Activated CD8-positive, alpha-beta memory T cell treated with anti-CD3 and anti-CD28 coated beads, Interleukin-2, amount 50 U/mL, for 24 hours (primary cell): ENCODE measurements around the gene MUC22.
"Not testable (repeated sequence)": the region's sequence is repeated elsewhere in the genome, so short reads cannot be mapped to it uniquely, and the experiment has no call there.

ENCODE experiments used
- DNase-seq: peaks from one replicate; pipeline ENCODE4 v3.0.0-alpha.2; 2020; ENCODE audit errors: extremely low read depth

MUC22 gene

DNA sequence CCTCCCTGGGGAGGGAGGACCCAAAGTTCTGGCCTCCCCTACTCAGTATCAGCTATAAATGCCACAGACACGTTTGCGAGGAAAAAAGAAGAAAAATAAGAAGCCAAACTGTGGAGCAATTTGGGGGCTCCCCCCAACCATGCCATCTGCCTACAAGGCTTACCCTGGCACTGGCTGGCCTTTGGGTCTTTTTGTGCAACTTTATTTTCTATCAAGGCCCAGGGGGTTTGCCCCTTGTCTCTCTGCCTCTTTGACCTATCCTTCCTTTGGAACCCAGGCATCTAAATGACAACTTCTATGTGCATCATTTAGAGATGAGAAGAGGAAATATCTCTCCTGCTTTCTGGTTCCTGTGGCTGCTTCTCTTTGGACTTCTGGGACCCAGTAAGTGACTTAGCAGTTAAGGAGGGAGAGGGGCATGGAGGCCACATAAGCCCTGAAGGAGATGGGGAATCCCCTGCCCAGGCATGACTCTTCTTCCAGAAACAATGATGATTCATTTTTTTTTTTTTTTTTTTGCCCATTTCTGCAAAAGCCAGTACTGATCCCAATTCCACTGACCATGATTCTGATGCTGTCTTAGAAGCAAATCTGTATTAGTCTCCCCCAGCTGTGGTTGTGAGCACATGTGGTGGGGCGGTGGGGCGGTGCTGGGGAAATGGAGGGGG is at the start of gene MUC22:
MUC22 (plus strand) TSS at position 82 of the 668 bp plus-strand sequence; CDS start at position 315, 233 bp downstream.
- no peak for DNase-seq

- DNase-seq, result no peak
Measured at GRCh38 chr6:30960907-30961673, 49.2 kb upstream of the MUC22 start.

DNA sequence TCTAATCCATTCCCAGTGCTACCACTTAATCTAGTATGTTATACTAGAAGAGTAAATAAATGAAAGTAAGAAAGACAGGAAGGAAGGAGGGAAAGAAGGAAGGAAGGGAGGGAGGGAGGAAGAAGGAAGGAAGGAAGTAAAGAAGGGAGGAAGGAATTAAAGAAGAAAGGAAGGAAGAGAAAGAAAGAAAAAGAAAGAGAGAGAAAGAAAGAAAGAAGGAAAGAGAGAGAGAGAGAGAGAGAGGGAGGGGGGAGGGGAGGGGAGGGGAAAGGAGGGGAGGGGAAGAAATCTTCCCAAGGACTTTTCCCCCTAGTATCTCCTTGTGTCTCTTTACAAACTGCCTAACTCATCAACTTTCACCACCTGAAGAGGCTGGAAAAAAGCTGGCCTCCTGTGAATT is 47.6 kb upstream of the MUC22 start:
- no peak for DNase-seq

GRCh38 chr6:30963641-30964040 is 46.6 kb upstream of the MUC22 start:
- no peak for DNase-seq

GRCh38 chr6:30964075-30964474 is 46.2 kb upstream of the MUC22 start:
- DNase-seq, result no peak

DNA sequence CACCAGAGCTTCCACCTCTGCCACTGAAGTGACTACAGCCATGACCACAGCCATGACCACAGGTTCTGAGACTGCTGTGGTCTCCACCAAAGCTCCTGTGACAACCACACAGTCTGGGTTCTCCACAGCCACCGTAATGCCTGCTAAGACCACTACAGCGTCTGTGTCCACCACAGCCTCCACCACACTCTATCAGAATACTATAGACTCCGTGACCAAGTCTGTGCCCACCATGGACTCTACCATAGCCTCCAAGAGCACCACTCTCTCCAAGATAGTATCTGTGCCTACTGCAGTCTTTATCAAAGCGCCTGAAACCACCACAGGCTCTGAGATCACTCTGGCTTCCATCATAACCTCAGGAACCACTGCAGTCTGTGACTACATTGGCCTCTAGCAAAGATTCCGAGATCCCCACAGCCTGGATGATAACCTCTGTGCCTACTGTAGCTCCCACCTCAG is 45.1 kb upstream of the MUC22 start:
- no peak for DNase-seq

GRCh38 chr6:30966154-30966553 is 44.1 kb upstream of the MUC22 start:
- no peak for DNase-seq

- DNase-seq, result not testable (repeated sequence)
Measured at GRCh38 chr6:30969171-30969570, 41.1 kb upstream of the MUC22 start.

- DNase-seq, result no peak
Measured at GRCh38 chr6:30970946-30971345, 39.3 kb upstream of the MUC22 start.

- no peak for DNase-seq
Measured at GRCh38 chr6:30972816-30973215, 37.5 kb upstream of the MUC22 start.

DNA sequence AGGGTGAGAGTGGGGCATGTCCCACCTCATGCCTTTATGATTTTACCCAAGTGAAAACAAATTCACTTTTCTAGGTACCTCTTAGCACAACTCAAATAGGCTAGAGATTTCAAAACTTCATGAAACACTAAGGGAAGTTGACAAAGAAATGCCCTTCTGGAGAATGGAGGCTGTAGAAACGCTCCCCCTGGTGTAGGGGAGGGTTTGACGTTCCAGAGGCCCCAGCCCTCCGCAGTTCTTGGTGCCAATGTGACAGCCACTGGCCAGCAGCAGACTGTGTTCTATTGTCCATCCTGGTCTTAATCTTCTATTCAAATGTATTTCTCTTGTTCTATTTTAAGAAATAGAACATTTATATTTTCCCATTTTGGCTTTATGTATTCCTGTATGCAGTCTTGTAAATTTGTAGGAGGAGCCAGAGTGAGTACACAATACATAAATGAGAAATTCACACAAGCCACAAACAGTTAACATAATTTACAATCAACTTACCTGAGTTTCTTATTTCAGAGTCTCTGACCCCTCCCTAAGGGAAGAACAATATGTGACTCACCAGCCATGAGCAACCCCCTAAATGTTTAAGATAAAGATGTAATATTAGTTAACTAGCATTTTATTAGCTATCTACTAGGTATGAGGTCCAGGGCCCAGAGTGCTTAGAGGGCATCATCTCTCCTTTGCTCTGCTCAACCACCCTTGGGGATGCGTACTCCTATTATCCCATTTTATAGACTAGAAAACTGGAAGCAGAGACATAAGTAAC is 35.6 kb upstream of the MUC22 start:
- no peak for DNase-seq

DNA sequence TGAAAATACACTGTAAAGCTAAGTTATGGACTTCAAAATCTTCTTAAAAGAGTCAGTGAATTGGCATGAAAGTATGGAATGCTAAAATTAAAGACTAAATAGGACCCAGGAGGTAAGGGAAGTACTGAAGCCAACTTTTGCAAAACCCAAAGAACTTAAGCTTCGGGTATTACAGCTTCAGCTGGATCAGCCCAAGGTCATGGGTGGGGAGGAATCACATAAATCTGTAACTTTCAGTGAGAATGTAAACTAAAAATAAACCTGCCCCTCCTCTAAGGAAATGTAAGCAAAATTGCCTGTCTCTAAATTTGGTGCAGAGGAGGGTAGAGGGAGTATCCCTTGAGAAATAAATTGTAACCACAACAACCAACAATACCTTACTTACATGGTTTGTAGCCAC is 31.1 kb upstream of the MUC22 start:
- DNase-seq, result no peak

DNA sequence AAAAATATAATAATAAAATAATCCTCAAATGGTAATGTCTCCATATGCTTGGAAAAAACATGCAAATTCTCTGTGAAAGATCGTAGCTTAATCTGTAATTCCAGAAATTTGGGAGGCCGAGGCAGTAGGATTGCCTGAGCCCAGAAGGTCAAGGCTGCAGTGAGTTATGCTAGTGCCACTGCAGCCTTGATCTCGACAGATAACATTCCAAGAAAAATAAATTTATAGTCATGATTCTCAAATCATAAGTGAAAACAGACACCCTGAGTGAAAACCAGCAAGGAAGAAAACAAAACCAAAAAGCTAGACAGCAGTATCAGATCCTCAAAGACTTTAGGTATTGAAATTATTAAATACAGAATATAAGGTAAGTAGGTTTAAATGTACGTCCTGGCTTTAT is 30.6 kb upstream of the MUC22 start:
- no peak for DNase-seq

DNA sequence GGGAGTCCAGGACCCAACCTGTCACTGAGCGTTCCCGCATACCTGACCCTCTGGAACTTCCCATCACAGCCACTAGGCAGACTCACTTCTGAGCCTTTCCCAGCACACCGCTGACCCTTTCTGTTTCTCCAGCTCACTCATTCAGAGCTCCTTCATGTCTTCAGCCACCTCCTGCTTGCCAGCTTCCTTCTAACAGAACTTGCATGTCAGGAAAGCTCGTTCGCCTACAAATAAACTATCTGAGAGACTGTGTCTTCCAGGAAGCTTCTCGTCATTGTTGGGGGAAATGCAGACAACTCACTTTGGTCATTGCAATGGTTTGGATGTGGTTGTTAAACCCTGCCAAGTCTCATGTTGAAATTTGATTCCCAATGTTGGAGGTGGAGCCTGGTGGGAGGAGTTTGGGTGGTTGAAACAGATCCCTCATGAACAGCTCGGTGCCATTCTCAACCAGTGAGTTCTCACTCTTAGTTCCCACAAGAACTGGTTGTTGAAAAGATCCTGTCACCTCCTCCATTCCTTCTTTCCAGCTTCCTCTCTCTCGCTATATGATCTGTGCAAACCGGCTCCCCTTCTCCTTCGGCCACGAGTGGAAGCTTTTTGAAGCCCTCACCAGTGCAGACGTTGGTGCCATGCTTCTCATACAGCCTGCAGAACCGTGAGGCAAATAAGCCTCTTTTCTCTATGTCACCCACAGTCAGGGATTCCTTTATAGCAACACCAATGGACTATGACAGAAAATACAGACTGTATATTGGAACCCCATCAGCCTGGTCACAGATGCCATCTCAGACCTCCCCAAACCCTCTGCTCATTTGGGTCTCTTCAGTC is 28.1 kb upstream of the MUC22 start:
- DNase-seq, result no peak

- no peak for DNase-seq
Measured at GRCh38 chr6:30983439-30983838, 26.8 kb upstream of the MUC22 start, which contains the start of gene MUC21. TSS of gene MUC21 (plus strand) at chr6:30983718. CDS start at chr6:30983959, 241 bp downstream.

DNA sequence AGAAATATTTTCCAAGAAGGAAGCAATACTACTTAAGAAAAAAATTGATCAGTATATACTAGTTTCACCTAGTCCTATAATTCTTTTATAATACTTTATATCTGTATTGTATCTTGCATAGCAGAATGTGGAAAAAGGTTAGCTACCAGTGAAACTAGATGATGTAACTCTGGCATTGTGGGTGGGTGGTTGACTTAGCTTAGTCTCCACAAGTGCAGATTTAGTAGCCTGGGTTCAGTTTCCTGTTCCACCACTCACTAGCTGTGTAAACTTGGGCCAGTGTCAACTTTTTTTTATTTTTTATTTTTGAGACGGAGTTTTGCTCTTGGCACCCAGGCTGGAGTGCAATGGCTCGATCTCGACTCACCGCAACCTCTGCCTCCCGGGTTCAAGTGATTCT is 24.8 kb upstream of the MUC22 start:
- DNase-seq, result no peak

DNA sequence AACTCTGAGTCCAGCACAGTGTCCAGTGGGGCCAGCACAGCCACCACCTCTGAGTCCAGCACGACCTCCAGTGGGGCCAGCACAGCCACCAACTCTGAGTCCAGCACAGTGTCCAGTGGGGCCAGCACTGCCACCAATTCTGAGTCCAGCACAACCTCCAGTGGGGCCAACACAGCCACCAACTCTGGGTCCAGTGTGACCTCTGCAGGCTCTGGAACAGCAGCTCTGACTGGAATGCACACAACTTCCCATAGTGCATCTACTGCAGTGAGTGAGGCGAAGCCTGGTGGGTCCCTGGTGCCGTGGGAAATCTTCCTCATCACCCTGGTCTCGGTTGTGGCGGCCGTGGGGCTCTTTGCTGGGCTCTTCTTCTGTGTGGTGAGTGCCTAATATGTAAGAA is 23.0 kb upstream of the MUC22 start:
- no peak for DNase-seq

DNA sequence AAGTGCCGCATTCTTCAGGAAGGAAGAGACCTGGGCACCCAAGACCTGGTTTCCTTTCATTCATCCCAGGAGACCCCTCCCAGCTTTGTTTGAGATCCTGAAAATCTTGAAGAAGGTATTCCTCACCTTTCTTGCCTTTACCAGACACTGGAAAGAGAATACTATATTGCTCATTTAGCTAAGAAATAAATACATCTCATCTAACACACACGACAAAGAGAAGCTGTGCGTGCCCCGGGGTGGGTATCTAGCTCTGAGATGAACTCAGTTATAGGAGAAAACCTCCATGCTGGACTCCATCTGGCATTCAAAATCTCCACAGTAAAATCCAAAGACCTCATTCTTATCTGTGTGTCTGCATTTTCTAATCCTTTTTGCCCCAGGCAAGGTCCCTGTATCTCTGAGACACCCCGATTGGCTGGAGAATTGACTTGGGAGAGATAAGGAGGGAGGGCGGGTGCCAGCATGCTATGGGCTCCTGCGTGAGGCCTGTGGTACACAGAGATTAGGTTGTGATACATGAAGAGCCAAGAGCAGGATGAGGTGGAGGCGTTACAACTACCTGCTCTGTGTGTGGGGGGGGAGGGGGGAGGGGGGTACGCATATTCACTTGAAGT is 22.0 kb upstream of the MUC22 start:
- DNase-seq, result no peak

GRCh38 chr6:30990422-30991086 is 19.7 kb upstream of the MUC22 start:
- DNase-seq, result no peak

DNA sequence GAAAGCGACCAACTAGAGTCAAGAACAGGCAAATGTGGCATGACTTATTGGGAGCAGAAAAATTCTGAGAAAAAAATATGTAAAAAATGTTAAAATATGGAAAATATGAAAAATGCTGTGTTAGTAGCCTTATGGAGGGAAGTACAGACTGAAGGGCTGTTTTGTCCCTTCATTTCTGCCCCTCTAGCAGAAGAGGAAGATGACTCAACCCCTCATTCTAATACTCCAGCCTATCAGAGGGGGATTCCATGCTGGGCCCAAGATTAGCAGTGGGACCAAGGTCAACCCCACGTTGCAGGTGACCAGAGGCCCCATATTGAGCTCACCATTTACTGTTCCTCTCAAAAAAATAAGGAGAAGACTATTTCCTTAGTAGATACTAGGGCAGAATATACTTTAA is 18.4 kb upstream of the MUC22 start:
- no peak for DNase-seq

DNA sequence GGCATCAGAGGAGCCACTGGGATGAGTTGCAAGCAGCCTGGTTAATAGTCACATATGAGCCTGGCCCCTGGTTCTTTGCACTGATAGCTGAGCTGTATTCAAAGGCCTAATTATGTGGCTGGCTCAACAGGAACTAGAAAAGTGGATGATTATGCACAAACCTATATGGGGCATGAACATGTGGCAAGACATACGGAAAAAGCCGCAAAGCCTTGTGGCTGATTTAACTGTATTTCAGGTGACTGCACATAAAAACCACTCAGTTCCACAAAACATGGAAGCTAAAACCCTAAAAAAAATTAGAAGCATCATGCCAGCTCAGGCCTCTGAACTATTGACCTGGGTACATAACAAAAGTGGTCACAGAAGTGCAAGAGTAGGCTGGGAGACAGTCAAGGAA is 13.0 kb upstream of the MUC22 start:
- no peak for DNase-seq
